GM21367 (cell line): ENCODE data around the gene TM4SF4.

Experiments
- ATAC-seq: cut with Tn5 transposase; IDR thresholded peaks from one replicate; pipeline ENCODE4 v1.9.1; 2021; ENCODE audit not compliant: unreplicated experiment

The TM4SF4 gene

DNA sequence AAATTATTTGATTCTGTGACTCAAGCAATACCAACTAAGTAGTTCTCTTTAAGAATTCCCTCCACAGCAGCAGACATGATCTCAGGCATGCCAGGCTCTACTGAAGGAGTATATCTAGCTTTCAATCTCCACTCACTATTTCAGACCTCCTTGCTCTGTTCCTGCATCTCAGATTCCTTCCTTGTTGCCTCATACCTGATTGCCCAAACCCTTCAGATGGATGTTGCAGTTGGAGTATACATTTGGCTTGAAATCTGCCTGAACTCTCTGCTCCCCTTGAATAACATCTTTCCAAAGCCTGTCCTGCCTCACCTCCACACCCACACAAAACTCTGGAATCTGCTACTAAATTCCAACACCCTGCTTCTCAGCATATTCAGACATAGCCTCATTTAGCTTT lies 19.8 kb upstream of the TM4SF4 start:
- ATAC-seq: no peak

DNA sequence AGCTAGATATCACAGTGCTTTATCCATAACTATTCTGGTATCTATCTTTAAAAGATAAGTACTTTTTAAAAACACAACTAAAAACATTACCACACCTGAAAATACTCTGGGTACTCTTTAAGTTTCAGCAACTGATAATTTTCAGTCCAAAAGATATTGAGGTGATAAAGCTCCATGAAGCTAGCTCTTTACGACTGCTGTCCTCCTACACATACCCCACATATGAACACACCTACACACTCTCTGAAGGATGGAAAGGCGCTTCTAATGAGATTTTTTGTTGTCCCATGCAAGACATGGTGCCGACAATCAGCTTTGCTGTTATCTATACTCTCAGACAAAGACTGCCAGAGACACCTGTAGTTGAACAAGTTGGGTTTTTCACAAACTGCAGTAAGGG lies 19.1 kb upstream of the TM4SF4 start:
- ATAC-seq: no peak

DNA sequence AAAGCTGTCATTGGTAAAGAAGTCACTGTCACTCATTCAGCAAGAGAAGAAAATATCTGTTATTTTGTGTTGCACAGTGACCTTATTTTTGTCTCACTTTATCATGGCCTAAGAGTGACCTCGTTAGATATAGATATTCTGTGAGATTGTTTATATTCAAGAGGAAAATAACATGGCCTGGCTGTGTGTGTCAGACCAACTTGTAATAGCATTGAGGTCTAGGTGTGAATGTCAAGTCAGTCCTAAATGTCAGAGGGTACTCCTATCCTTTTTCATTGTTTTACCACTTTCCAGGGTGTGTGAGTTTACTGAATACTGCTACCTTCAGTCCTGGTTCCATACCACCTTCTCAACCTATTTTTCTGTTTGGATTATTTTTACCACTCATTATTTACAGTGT lies 18.5 kb upstream of the TM4SF4 start:
- ATAC-seq: no peak

DNA sequence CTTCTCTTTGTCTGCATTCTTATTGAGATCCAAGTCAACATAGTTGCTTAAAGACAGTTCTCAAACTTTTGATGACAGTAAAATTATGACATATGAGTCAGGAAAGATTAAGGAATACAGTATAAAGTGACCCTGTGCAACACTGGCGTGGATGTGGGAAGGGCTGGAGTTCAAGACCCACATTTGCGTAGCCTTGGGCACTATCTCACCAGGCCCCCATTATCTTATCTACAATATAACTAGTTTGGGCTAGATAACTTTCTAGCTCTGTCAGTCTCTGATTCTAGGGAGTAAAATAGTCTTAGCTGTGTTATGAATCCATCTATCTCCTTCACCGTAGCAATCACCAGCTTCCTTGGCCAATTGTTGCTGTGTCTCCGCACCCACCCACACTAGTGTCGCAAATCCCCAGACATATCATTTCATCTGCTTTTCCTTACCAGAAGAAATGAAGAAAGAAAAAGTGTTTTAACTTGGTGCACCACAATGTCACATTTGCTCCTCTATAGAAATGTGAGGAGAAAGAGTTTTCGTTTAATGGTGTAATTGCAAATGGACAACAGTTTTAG lies 14.9 kb upstream of the TM4SF4 start:
- no peak for ATAC-seq

DNA sequence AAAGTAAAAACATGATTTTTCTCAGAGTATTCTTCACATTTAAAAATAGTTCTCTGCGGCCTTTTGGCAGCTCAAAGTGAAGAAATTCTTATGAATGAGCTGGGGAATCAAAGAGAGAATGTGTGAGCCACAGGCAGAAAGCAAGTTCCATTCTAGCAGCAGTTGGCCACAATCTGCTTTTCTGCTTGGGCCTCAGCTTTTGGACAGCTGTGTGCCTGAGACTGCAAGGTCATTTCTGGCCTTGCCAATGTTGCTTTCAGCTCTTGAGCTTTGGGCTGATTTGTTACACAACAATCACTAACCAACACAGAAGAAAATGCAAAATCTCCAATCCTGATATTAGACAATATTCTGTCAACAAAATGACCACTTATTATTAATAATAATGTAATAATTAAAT lies 14.4 kb upstream of the TM4SF4 start:
- ATAC-seq: no peak

DNA sequence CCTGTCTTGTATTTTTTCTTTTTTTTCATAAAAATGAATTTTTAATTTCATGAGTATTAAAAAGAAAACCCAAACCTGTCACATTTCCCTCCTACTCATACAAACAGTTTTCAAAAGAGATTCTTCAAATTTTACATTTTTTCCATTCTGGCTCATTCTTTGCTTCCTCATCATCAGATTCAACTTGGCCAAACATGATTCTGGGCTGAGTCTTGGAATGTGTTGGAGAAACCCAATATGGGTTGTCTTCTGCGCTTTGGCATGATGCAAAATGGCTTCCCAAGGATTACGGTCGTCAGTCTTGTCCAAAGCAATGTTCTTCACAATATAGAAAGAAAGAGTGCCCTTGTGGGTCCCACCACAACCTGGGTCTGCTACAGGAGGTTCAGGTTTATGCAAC lies 12.4 kb upstream of the TM4SF4 start:
- ATAC-seq: no peak

DNA sequence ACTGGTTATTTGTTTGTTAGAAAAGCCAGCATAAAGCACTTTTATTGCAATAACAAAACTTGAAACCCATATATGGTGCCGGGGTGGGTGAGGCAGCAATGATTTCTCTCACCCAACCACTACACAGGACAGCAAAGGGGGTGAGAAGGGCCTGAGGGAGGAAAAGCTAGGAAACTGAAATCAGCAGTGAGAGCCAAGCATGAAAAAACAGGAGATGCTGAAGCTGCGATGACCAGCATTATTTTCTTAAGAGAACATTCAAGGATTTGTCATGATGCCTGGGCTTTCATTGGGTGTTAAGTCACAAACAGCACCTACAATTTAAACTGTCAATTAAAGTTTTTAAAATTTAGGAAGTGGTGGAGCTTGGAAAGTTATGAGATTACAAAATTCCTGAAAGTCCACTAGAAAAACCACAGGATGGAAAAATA lies 11.9 kb upstream of the TM4SF4 start:
- no peak for ATAC-seq

DNA sequence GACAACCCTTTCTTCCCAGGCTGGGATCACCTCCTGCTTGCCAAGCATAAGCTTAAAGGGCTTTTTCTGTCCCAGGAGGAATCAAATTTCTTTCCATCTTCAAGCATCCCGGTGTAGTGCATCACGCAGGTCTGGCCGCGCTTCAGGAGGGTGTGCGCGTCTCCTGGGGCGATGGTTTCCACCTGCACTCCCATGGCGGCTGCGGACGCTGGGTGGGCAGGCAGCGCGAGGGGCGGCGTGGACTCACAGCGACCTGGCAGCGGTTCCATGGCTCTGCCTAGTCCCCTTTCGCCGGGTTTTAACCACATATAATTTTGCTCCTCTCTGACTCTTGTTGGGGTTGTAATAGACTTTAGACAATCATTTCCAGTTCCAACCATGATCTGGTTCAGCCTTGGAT lies 10.6 kb upstream of the TM4SF4 start:
- no peak for ATAC-seq

DNA sequence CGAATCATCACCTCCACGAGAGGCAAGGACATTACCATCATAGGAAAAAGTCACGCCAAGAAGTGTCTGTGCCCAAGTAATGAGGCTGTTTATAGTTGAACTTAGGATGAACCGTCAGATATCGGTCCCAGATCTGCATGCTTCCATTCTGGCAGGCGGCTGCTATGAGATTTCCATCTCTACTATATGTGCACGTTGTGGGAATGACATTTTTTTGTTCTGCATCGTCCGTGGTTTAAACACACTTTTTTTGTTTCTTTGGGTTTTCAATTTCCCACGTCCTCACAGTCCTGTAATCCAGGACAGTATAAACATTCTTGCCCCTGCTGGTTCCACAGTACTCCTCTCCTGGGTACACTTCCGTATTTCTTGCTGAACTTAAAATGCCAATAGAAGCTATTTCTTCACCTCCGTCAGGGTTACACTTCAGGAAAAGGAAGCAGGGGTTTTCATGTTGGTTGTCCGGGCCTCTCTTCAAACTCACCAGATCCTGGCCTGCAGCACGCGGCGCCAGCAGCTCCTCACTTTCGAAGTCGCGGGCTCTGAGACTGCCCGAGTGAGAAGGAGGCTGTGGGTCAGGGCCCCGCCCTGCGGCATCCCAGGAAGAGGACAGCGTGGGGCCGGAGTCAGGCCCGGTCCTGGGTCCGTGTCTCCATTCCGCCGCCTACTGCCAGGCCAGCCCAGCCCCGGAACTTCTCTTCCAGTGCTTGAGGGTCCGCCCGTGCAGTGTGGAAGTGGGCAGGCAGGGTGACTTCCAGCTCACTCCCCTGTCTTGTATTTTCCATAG lies 9.8 kb upstream of the TM4SF4 start:
- no peak for ATAC-seq

DNA sequence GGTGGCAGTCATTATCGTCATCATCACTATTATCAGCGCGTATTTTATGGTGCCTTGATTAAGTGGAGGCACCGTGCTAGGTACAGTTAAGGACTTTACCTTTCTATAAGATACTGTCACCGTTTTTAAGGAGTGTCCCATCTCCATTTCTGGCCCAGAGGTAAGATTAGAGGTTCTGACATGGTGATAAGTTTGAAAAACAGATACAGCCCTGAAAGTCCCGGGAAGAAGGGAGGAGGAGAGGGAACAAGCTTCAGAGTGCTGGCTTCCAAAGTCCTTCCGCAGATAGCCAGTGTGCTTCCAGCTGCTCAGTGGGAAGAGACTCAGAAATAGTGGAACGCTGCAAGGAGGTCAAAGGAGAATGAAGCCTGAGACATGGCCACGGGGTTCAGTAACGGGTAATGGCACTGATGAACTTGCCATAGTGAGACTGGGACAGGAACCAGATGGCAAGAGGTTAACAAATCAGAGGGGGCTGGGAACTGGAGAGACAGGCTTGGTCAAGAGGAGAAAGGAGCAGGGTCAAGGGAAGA lies 9.1 kb upstream of the TM4SF4 start:
- ATAC-seq: no peak

DNA sequence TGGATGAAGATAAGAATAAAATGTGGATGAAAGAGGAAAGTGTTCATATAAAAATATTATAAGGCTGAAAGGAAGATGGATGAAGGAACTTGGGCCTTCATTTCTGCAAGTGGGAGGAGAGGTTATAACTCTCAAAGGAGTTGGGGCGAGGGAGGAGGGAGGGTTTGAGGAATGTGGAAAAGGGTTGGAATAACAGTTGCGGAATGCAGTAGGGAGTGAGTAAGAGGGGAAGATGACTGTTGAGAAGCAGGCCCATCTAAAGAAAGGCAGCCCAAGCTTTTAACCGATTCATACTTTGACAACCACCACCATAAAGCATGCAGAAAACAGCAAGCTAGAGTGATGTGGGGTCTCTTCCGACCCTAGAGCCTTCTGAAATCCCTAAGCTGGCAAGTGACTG lies 8.3 kb upstream of the TM4SF4 start:
- no peak for ATAC-seq

DNA sequence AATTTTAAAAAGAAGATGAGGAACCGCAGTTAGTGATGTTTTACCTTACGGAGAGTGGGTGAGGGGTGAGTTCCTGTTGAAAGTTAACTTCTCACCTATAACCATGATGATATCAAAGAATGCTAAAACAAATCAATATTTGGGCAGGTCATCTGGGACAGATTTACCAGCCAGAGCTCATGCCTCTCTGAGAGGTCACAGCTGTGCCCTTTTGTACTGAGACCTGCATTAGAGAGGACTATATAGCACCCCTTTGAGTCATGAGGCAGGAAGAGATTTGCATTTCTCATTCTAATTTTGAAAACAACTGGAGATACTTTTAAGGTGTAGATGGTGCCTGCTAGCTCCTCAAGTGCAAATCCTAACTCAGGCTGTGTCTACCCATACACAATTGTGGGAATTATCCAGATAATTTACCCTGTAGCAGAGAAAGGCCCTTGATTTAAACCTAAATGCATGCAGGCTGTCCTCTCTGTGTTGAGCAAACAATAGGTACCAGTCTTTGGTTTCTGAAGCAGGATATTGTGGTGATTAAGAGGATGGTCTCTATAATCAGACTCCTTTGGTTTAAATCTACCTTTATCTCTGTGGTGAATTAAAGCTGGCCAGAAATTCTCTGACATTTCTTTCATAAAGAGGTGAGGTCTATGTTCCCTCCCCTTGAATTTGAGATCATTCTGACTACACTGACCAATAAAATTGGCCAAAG lies 5.8 kb upstream of the TM4SF4 start:
- ATAC-seq: peak; percentile 93

DNA sequence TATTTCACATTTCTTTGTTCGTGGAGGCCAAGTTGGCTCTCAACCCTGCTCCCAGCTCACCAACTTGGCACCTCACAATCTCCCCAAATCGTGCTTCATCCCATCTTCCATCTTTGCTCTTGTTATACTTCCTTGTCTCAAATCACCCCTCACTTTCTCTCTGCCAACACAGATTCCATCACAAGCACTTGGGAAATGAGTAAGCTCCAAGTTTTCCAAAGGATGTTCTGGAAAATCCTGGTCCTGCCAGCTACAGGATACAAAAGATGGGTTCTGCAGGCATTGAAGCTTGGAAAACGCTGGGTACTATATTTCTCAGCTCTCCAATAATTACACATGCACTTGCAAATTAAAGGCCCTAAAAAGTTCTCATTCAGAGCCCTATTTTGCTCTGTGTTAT lies 4.1 kb upstream of the TM4SF4 start:
- ATAC-seq: no peak

DNA sequence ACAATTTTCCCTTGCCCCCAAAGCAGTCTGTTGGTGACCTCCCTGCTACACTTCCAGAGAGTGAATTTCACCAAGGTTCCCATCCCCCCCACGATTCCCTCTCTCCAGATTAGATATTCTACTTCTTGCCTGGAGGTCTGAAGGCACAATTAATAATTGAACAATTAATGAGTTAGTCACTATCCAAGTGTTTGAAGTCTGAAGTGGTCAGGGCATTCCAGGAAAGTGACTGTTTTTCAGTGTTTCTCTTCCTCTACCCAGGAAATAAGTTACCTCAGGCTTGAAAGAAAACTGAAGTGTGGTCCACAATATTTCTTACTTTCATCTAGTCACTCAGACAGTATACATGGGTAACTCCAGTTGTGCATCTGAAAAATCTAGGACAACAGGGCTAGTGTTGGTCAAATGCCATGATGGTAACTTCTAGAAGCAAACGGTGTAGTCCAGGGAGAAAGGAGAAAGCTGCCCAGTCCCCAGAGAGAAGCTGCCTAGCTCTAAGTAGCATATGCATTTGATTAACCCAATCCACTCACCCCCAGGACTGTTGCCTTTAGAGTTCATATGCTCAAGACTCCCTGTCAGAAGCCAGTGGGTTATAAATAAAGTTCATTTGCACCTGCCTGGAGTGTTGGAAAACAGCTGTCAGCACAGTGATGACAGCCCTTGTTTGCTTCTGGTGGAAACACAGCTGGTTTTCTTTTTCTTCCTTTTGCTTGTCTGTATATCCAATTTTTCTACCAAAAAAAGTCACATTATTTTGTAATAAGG lies 2.3 kb upstream of the TM4SF4 start:
- ATAC-seq: no peak

DNA sequence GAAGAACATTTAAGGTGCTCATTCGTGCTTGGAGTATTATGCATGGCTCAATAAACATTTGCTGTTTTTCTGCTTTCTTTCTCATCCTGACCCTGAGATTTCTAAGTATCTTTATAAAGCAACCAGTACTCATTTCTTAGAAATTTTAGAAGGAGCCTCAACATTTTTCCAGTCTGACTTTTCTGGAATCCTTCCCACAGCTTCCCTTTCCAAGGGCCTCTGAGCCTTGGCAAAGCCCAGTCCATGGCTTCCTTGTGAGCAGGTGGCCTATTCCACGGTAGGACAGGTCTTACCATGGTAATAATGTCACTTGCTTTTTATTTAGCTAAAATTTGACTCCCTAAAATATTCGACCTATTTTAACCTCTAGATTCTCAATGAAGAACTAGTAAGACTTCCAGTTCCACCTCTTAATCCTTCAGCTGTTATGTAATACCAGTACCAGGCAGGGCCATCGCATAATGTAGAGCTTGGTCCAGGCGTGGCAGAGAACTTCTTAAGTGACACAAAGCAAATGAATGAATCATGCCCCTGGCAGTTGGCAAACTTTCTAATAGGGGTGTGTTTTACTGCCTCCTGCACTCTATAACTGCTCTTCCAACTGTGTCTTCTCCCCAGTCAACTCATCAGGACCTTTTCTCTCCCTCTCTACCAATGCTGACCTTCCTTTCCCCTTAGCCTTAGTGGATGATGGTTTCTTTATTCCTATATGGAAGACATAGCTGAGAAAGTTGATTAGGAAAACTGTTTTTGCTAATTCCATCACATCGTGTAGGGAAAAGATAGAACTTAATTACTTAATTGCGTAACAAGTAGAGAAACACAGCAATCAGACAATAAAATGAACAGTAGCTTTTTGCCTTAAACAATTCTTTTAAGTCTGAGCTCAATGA lies 894 bp upstream of the TM4SF4 start:
- no peak for ATAC-seq

DNA sequence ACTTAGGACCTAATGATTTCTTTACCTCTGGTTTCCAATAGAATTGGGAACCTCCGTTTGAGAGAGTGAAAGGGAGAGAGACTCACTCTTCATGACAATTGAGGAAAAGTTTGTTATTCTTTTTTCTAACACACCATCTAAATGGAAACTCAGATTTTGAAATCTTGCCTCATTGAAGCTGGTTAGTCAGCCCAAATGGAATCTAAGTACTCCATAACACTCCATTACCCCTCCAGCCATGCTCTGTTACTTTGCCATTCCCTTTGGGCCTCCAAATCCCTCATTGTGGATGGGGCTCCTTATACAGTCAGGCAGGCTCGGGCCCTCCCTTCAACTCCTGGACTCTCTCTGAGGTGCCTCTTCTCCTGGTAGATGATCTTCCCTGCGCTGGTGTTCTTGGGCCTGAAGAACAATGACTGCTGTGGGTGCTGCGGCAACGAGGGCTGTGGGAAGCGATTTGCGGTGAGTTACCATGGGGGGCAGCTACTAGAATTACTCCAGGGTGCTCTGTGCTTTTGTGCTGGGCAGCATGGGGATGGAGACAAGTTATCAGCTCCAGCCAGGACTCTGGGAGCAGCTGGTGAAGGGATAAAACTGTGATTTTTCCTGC lies 1.1 kb downstream of the TM4SF4 start:
- no peak for ATAC-seq

DNA sequence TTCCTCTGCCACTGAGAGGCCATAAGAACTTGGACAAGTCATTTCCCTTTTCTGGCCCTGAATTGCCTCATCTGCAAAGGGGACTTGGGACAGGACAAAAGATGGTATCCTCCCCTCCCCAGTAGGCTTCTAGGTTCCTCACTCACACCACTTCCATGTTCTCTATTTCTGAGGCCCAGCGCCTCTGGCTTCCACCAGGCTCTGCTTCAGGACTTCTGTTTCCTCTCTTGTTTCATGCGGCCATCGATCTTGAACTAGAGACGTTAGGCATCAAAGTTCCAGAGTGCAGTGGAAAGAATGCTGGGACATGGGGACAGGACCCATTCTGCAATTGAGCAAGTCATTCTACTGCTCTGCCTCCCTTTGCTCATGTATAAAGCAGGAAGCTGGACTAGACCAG lies 1.7 kb downstream of the TM4SF4 start:
- ATAC-seq: no peak

DNA sequence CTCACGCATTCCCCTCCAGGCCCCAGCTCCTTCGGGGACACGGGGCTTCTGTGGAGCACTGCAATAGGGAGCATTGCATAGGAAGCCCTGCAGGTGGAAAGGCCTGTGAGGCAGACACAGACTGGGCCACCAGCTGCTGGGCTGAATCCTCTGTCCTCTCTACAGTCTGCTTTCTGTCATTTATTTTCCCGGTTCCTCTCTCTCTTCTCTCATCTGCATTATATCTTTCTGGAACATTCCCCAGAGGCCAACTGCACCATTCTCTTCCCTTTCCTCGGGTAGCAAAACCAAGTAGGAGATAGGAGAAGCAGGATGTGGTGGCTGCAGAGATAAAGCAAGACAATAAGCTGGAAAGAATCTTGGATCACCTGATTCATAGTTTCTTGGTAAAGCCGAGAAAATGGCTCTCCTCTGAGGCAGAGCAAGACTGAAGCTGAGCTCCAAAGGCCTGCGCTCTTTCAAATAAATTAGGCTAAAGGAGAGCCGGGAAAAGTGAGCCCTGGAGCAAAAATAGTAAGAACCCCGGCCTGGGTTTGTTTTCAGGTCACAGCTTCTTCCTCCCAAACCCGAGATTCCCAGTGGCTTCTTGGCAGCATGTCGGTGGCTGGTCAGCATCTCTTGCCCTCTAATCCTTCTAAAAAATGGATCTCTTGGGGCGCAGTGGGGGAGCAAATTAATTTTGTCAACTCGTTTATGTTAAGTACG lies 5.3 kb downstream of the TM4SF4 start:
- ATAC-seq: no peak

DNA sequence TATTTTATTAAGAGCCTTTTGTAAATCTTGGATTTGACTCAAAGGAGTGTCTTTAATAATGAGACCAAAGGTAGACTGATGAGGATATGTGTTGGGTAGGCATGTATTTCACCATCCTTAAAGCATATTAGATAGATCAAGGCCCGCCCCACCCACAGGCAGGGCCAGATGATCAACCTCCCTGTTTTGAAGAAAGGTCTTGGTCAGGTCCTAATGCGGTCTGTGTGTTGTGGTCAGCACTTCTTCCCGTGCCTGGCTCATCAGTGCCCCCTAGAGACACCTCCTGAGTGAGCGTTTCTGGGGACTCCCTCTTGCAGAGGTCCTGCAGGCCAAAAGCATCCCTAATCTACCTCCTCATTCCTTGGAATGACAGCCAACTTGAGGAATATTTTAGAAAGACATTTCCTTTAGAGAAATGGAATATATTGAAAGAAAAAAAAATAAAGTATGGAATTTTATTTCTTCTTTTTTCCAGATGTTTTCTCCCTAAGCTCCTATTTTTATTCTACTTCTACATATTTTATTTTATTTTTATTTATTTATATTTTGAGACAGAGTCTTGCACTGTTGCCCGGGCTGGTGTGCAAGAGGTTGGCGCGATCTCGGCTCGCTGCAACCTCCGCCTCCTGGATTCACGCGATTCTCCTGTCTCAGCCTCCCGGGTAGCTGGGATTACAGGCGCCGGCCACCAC lies 6.0 kb downstream of the TM4SF4 start:
- ATAC-seq: peak; percentile 98
